Activated naive CD4-positive, alpha-beta T cell treated with anti-CD3 and anti-CD28 coated beads, Interleukin-2, amount 50 U/mL, for 16 hours (primary cell): Measurements from ENCODE around the gene WDR59.
"Not testable (repeated sequence)": the region's sequence is repeated elsewhere in the genome, so short reads cannot be mapped to it uniquely, and the experiment has no call there.

ENCODE experiments used
- DNase-seq: peaks from one replicate; pipeline ENCODE4 v3.0.0-alpha.2; 2020

Gene WDR59

GRCh38 chr16:75011634-75012307, 26.8 kb upstream of the WDR59 start:
- peak; percentile 50 for DNase-seq

GRCh38 chr16:75010427-75010826, 25.5 kb upstream of the WDR59 start:
- no peak for DNase-seq

GRCh38 chr16:75007443-75007842, 22.5 kb upstream of the WDR59 start:
- DNase-seq, result no peak

GRCh38 chr16:75005697-75006096, 20.8 kb upstream of the WDR59 start:
- no peak for DNase-seq

- DNase-seq, result no peak
Measured at GRCh38 chr16:75004460-75004859, 19.5 kb upstream of the WDR59 start.

GRCh38 chr16:75003931-75004330, 19.0 kb upstream of the WDR59 start:
- no peak for DNase-seq

GRCh38 chr16:75002474-75002873, 17.6 kb upstream of the WDR59 start:
- no peak for DNase-seq

GRCh38 chr16:75000481-75001081, 15.7 kb upstream of the WDR59 start:
- no peak for DNase-seq

- peak; percentile 60 for DNase-seq
Measured at GRCh38 chr16:74999609-75000480, 14.9 kb upstream of the WDR59 start.

- DNase-seq, result peak; percentile 37
Measured at GRCh38 chr16:74999219-74999608, 14.3 kb upstream of the WDR59 start.

- peak; percentile 80 for DNase-seq
Measured at GRCh38 chr16:74998481-74999218, 13.7 kb upstream of the WDR59 start, which contains the start of gene ZNRF1. ZNRF1 (plus strand) TSS chr16:74999024; CDS start chr16:74999672, 648 bp downstream.

- no peak for DNase-seq
Measured at GRCh38 chr16:74997042-74997491, 12.1 kb upstream of the WDR59 start.

- no peak for DNase-seq
Measured at GRCh38 chr16:74995986-74996385, 11.1 kb upstream of the WDR59 start.

- DNase-seq, result no peak
Measured at GRCh38 chr16:74991593-74992403, 6.9 kb upstream of the WDR59 start.

- no peak for DNase-seq
Measured at GRCh38 chr16:74991268-74991592, 6.3 kb upstream of the WDR59 start.

GRCh38 chr16:74990832-74991231, 5.9 kb upstream of the WDR59 start:
- DNase-seq, result no peak

GRCh38 chr16:74989864-74990263, 4.9 kb upstream of the WDR59 start:
- not testable (repeated sequence) for DNase-seq

- no peak for DNase-seq
Measured at GRCh38 chr16:74987027-74987681, 2.2 kb upstream of the WDR59 start.

GRCh38 chr16:74984194-74984528, 762 bp downstream of the WDR59 start:
- peak; percentile 31 for DNase-seq

GRCh38 chr16:74982256-74982655, 2.7 kb downstream of the WDR59 start:
- DNase-seq, result no peak

- no peak for DNase-seq
Measured at GRCh38 chr16:74975591-74975990, 9.3 kb downstream of the WDR59 start.

GRCh38 chr16:74973304-74973703, 11.6 kb downstream of the WDR59 start:
- no peak for DNase-seq
